Heart right ventricle (tissue), 16 donors: Measurements from ENCODE around the gene HDAC9. TPM values are rescaled to one million over a fixed set of nuclear protein-coding genes. Genes with fewer than 3 reads are reported as not detected.

ENCODE experiments used
- ATAC-seq, 8 donors: fragments of 200-7000 bp; cut with Tn5 transposase; one replicate each; pipeline ENCODE4 v1.9.1; 2020; ENCODE audit warnings: mild to moderate bottlenecking in 8 of 8, moderate library complexity in 8 of 8, moderate number of reproducible peaks in 1 of 8
- DNase-seq, 2 donors: peaks; one replicate each; pipeline ENCODE4 v3.0.0-alpha.2; 2020
- H3K27ac ChIP-seq, 10 donors: fragments of 200-600 bp; sonication (generic) in 2 of 10; one replicate each; pipeline versions ENCODE4 v1.5.0 to v1.8.0; 2020 to 2022; ENCODE audit warnings: mild to moderate bottlenecking in 3 of 10
- H3K27me3 ChIP-seq, 7 donors: fragments of 200-600 bp; one replicate each; pipeline ENCODE4 v1.8.0; 2021 to 2022; ENCODE audit warnings: mild to moderate bottlenecking in 2 of 7
- H3K36me3 ChIP-seq, 9 donors: fragments of 200-600 bp; sonication (generic) in 1 of 9; one replicate each; pipeline versions ENCODE4 v1.5.0 to v1.8.0; 2020 to 2022; ENCODE audit warnings: mild to moderate bottlenecking in 2 of 9
- H3K4me1 ChIP-seq, 9 donors: fragments of 200-600 bp; sonication (generic) in 1 of 9; one replicate each; pipeline versions ENCODE4 v1.5.0 to v1.8.0; 2020 to 2022; ENCODE audit warnings: mild to moderate bottlenecking in 4 of 9
- H3K4me3 ChIP-seq, 10 donors: fragments of 200-600 bp; sonication (generic) in 2 of 10; one replicate each; pipeline versions ENCODE4 v1.5.0 to v1.8.0; 2020 to 2022; ENCODE audit warnings: mild to moderate bottlenecking in 7 of 10, moderate library complexity in 2 of 10
- H3K9me3 ChIP-seq, 11 donors: fragments of 200-600 bp in 10 of 11; sonication (generic) in 2 of 11; one replicate each; pipeline versions ENCODE4 v1.5.0 to v1.8.0; 2013 to 2022; ENCODE audit warnings: mild to moderate bottlenecking in 2 of 11, control low read depth in 1 of 11, moderate library complexity in 1 of 11
- CTCF ChIP-seq, 9 donors: fragments of 200-600 bp; sonication (generic) in 2 of 9; IDR thresholded peaks; one replicate each; pipeline versions ENCODE4 v1.5.0 to v1.8.0; 2021 to 2022; ENCODE audit warnings: antibody characterized with exemption in 9 of 9, mild to moderate bottlenecking in 5 of 9, moderate library complexity in 1 of 9
- WGBS, 2 donors: extraction: QIAGEN DNeasy Blood & Tissue Kit; methylation state at CpG; one replicate each; pipeline ENCODE4 v1.1.7; 2013; ENCODE audit warnings: inconsistent platforms in 1 of 2; 5-methylcytosine and 5-hydroxymethylcytosine counted together
- intact Hi-C, 10 donors: fragments of 100-400 bp; cut with DNase I; formaldehyde crosslinking; loops; one replicate each; pipeline versions ENCODE4 v1.11.1 to v1.14.2; 2022
- polyA plus RNA-seq, 2 donors: library from polyadenylated mRNA; stranded (reverse); fragments of 200-250 nt; gene quantifications; one replicate each; pipeline ENCODE4 v1.2.3, GENCODE V29; 2013
- total RNA-seq, 10 donors: library from RNA; stranded (reverse); fragmentation: NEBNext Ultra II Directional in 3 of 10; extraction: Animal tissue kit (Norgen Biotek cat#: 25700) in 3 of 10; gene quantifications; one replicate each; pipeline versions ENCODE4 v1.2.1 to v1.2.4, GENCODE V29; 2021 to 2023
- donor health status: Arrhythmogenic right ventricular cardiomyopathy.
- donor health status: ischemic (EF 13 %, LVEDD 7.1; RV severe dilation, severe dysfunction).
- donor health status: healthy with polysubstance abuse.
- donor health status: DM: no; HTN: yes; CAD: no.
- donor health status: DM: no; HTN: no; CAD: no.
- donor health status: ischemic (EF 25% LVEDD 6.9; RV normal size, moderate dysfunction).
- donor health status: ischemic (EF 25% LVEDD 5.7; RV mildly dilated, moderate dysfunction).
- donor health status: healthy.
- donor health status: DM: yes; HTN: yes; CAD: no.
- donor health status: Ischemic cardiomyopathy.
- donor health status: ischemic (EF 35%, LVEDD 5.7; RV mildly dilated, moderate dysfunction).
- donor health status: nonischemic (EF 11% LVEDD 7.7; RV severe dilation, severe dysfunction).
- donor health status: DM: yes; HTN: yes; CAD: no.
- donor health status: PGD.
- donor health status: ischemic (EF 29% LVEDD 5.4; RV normal size, mild dysfunction).
- donor health status: nonischemic (EF 23%, LVEDD 6.1; RV moderate dilation, normal function).

Gene HDAC9
- total and polyA plus RNA-seq, 12 donors, result 1.9 to 66.1 (median 38.6) TPM

- no peak overlapping the region for H3K4me3 ChIP-seq
- H3K4me1 ChIP-seq, result no peaks in the 10 kb centered on the region
- TF ChIP-seq CTCF (IDR thresholded peaks at IDR 0.05), result no peak
- H3K27me3 ChIP-seq, result no peaks in the 10 kb centered on the region
- intact Hi-C loops, result no loop called here
- no peak for DNase-seq
- no peak overlapping the region for H3K27ac ChIP-seq
- no peaks in the 10 kb centered on the region for H3K36me3 ChIP-seq
- ATAC-seq, result no peak
- WGBS, 2 donors, result 73 to 91% methylated on average over 3 of the region's 3 CpGs
- H3K9me3 ChIP-seq, result no peaks in the 10 kb centered on the region
Measured at GRCh38 chr7:18858232-18858631, 362.7 kb downstream of the HDAC9 start.

DNA sequence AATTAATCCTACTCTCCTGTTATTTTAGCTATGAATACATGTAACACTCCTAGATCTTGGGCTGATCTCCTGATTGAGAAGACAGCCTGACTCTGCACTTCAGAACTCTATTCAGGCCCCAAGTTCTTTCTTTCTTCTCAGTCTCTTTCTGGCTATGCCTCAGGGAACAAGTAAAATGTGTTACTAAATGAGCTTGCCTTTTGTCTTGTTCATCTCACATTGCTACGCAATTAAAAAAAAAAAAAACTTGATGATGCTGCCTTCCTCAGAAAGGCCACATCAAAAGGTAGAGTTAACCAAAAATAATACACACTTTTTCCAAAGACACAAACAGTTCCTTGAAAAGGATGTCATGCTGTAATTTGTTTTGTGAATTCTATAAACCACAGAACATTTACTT, 363.8 kb downstream of the HDAC9 start:
- Histone ChIP-seq H3K36me3 (no peaks in the 10 kb centered on the region), H3K27ac (no peak overlapping the region), H3K9me3 (no peaks in the 10 kb centered on the region), H3K27me3 (no peaks in the 10 kb centered on the region), H3K4me1 (no peaks in the 10 kb centered on the region), H3K4me3 (no peak overlapping the region)
- intact Hi-C loops, result no loop called here
- WGBS, 2 donors, result 91 to 94% methylated on average over 1 of the region's 1 CpG
- ATAC-seq (no peak), DNase-seq (no peak)
- no peak for TF ChIP-seq CTCF (IDR thresholded peaks at IDR 0.05)

DNA sequence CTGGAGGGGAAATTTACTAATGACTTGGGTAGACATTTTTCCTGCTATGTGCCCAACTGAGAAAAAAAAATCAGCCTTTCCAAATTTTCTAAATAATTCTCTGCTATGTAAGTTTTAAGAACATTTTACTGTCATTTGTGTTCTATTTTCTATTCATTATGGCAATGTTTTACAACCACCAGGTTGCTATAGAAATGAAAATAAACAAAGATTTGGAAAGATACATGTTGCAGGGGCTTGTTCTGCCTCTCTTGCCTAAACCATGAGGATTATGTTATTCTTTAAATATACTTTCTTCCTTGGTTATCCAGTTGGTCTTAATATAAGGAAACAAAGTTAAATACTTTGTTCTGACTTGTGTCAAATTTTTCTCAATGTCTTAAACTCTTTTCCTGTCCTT, 364.7 kb downstream of the HDAC9 start:
- TF ChIP-seq CTCF (IDR thresholded peaks at IDR 0.05), result no peak
- Histone ChIP-seq H3K27ac (no peak overlapping the region), H3K27me3 (no peaks in the 10 kb centered on the region), H3K9me3 (no peaks in the 10 kb centered on the region), H3K36me3 (no peaks in the 10 kb centered on the region), H3K4me3 (no peak overlapping the region), H3K4me1 (no peaks in the 10 kb centered on the region)
- DNase-seq (no peak), ATAC-seq (no peak)
- intact Hi-C loops, result no loop called here

DNA sequence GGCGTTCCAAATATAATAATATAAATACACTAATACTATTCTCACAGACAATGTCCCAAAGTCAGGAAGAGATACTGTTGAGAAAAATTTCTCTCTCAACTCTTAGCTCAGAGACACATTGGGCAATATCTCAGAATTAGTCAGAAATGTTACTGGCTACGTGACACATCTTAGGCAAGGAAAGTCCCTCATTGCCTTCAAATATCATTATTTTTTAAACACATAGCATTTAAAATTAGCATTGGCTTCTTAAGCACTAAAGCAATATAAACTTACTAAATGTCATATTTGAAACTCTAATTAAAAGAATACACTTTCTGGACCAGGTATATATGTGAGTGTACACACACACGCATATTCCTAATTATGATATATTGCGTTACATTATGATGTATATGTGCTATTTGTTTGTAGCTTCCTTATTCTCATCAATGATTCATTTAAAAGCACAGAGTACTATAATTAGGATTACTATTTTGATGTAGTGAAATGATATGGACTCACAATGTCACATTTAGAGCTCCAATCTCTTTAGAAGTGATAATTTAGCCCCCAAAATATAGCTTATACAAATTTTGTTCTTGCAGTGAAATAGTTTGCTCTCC, 366.1 kb downstream of the HDAC9 start:
- Histone ChIP-seq H3K9me3 (no peaks in the 10 kb centered on the region), H3K36me3 (no peaks in the 10 kb centered on the region), H3K27me3 (no peaks in the 10 kb centered on the region), H3K4me3 (no peak overlapping the region), H3K4me1 (peaks cover 0 to 7% (median 0%) of the 10 kb centered on the region in 9 donors), H3K27ac (peak overlapping the region in 1 of 10 donors; percentile 41)
- WGBS, 2 donors, result 91 to 94% methylated on average over 4 of the region's 4 CpGs
- ATAC-seq (no peak), DNase-seq (no peak)
- intact Hi-C loops, result no loop called here
- no peak for TF ChIP-seq CTCF (IDR thresholded peaks at IDR 0.05)
